WERI-Rb-1 (cell line): ENCODE results near the gene SERPINF2.

Experiments used
- DNase-seq: peaks from one replicate; pipeline ENCODE4 v3.0.0-alpha.2; 2020
- H3K27ac ChIP-seq: fragments of 250-450 bp; sonication (Bioruptor Pico); 2 replicates; pipeline ENCODE4 v1.5.1; 2020; ENCODE audit warnings: mild to moderate bottlenecking, moderate library complexity
- H3K27me3 ChIP-seq: fragments of 250-450 bp; sonication (Bioruptor Pico); 2 replicates; pipeline ENCODE4 v1.5.1; 2021; ENCODE audit warnings: mild to moderate bottlenecking, low read depth, moderate library complexity; ENCODE audit not compliant: insufficient read depth, severe bottlenecking
- H3K36me3 ChIP-seq: fragments of 250-450 bp; sonication (Bioruptor Pico); 2 replicates; pipeline ENCODE4 v1.5.1; 2020; ENCODE audit warnings: mild to moderate bottlenecking, moderate library complexity
- H3K4me3 ChIP-seq: 2 replicates; pipeline ENCODE4 v1.5.1; 2011; ENCODE audit warnings: low read depth, mild to moderate bottlenecking, control low read depth, low read length
- H3K9me3 ChIP-seq: fragments of 250-450 bp; sonication (Bioruptor Pico); 2 replicates; pipeline ENCODE4 v1.5.1; 2021; ENCODE audit warnings: mild to moderate bottlenecking, moderate library complexity; ENCODE audit not compliant: severe bottlenecking
- CTCF ChIP-seq: IDR thresholded peaks from 2 replicates; pipeline ENCODE4 v1.5.1; 2011; ENCODE audit warnings: low read depth, mild to moderate bottlenecking, control low read depth, inconsistent platforms, low read length

Gene SERPINF2

GRCh38 chr17:1725642-1726511 lies 16.8 kb upstream of the SERPINF2 start:
- H3K36me3 ChIP-seq: peaks cover 17% of the 10 kb centered on the region
- no peaks in the 10 kb centered on the region for H3K27me3 ChIP-seq
- no peaks in the 10 kb centered on the region for H3K9me3 ChIP-seq
- no peak overlapping the region for H3K4me3 ChIP-seq
- no peak for DNase-seq
- H3K27ac ChIP-seq: no peak overlapping the region
- no peak for TF ChIP-seq CTCF

GRCh38 chr17:1726626-1727257 lies 15.9 kb upstream of the SERPINF2 start:
- Histone ChIP-seq H3K9me3 (no peaks in the 10 kb centered on the region), H3K27me3 (no peaks in the 10 kb centered on the region), H3K4me3 (no peak overlapping the region), H3K36me3 (peaks cover 18% of the 10 kb centered on the region), H3K27ac (no peak overlapping the region)
- no peak for TF ChIP-seq CTCF
- DNase-seq: no peak

GRCh38 chr17:1727258-1727789 lies 15.3 kb upstream of the SERPINF2 start:
- DNase-seq: no peak
- Histone ChIP-seq H3K9me3 (no peaks in the 10 kb centered on the region), H3K27me3 (no peaks in the 10 kb centered on the region), H3K36me3 (peaks cover 18% of the 10 kb centered on the region), H3K4me3 (no peak overlapping the region), H3K27ac (no peak overlapping the region)
- TF ChIP-seq CTCF: no peak

GRCh38 chr17:1727876-1728630 lies 14.6 kb upstream of the SERPINF2 start:
- no peak for DNase-seq
- no peak overlapping the region for H3K27ac ChIP-seq
- peaks cover 18% of the 10 kb centered on the region for H3K36me3 ChIP-seq
- H3K4me3 ChIP-seq: no peak overlapping the region
- no peak for TF ChIP-seq CTCF
- H3K9me3 ChIP-seq: no peaks in the 10 kb centered on the region
- no peaks in the 10 kb centered on the region for H3K27me3 ChIP-seq

GRCh38 chr17:1729966-1730325 lies 12.7 kb upstream of the SERPINF2 start:
- H3K36me3 ChIP-seq: peaks cover 18% of the 10 kb centered on the region

More at GRCh38 chr17:1729966-1730325, 12.7 kb upstream of the SERPINF2 start:
- no peak for DNase-seq
- H3K9me3 ChIP-seq: no peaks in the 10 kb centered on the region
- H3K4me3 ChIP-seq: no peak overlapping the region
- TF ChIP-seq CTCF: no peak
- no peak overlapping the region for H3K27ac ChIP-seq
- H3K27me3 ChIP-seq: no peaks in the 10 kb centered on the region
